HG03460 (cell line): ENCODE measurements around the gene TCERG1L.
"Not testable (repeated sequence)": the region's sequence is repeated elsewhere in the genome, so short reads cannot be mapped to it uniquely, and the experiment has no call there.

ENCODE experiments used
- ATAC-seq: cut with Tn5 transposase; IDR thresholded peaks from one replicate; pipeline ENCODE4 v1.9.1; 2021; ENCODE audit not compliant: unreplicated experiment

TCERG1L gene

GRCh38 chr10:131113709-131114291 lies 197.7 kb downstream of the TCERG1L start:
- ATAC-seq = no peak

DNA sequence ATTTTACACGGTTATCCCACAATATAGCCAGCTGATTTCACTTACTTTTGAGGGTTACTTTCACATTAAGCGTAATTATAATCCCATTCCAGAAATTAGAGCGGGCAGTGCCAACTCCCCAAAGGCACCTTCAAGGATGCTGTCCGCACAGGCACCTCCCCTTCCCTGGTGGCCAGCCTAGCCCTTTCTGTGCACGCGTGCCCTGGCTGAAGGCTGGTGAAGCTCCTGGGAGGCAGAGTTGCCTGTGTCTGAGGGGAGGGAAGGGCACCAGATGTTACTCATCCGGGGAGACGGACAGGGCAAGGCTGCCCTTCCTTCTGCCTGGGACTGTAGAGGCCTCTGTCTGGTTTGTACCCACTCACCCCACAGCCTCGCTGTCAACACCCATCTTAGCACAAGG lies 198.4 kb downstream of the TCERG1L start:
- ATAC-seq = no peak

DNA sequence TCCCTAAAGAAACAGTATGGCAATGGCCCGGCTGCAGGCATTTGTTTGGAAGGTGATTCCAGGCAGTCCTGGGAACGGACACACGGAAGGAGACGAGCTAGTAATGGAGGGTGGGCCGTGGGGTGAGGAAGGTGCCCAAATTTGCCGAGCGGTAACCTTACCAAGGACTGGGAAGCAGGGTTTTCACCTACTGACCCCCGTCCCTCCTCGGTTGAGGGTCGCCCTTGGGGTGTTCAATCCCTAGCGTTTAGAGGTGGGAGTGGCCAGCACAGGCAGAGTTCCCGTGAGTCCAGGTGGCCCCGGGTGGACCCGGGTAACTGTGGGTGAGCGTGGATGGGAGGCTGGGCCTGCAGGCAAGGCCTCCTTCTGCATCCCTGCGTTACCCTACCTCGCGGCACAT lies 198.8 kb downstream of the TCERG1L start:
- no peak for ATAC-seq

DNA sequence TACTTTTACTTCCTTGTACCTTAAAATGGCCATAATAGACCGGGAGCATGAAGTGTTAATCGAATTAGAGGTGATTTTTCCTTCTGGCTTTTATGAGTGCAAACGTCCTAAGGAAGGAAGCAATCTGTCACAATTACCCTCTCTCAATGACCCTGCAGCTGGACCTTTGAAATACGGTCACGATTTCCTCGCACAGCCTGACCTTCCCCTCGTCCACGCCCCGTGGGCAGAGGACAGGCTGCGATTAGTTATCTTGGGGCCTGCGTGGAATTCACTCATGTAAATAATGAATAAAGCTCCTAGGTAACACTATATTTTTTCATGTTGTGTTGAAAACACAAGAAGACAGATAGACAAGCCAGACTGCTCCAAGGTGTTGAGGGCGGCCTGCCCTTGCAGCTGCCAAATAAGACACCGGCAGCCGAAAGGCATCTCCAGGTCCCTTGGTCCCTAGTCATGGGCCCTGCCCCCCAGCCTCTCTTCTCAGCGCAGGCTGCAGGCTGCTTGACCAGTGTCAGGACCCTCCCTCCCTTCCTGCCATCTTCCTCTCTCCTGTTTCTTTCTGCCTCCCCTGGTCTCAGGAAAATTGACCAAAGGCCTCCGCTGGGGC lies 199.9 kb downstream of the TCERG1L start:
- ATAC-seq = no peak

DNA sequence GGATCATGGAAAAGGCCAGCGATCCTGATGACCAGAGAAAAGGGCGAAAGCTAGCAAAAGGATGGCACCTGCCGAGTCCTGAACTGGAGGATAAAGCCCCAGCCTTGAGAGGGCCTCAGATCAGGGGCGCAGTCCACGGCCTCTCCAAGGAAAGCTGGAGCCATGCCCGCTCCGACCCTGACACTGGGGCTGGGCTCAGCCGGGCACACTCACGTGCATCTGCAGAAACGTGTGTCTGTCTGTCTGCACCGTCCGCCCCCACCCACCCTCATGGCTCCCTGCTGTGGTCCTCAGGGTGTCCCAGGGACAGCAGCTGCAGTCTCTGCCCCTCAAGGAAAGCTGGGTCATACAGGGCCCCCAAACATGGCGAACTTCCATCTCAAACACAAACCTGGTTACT lies 200.5 kb downstream of the TCERG1L start:
- no peak for ATAC-seq

- ATAC-seq = no peak
These were observed 201.2 kb downstream of the TCERG1L start for GRCh38 chr10:131110241-131110783.

GRCh38 chr10:131109726-131110125 lies 201.8 kb downstream of the TCERG1L start:
- ATAC-seq = no peak

- no peak for ATAC-seq
These were observed 202.2 kb downstream of the TCERG1L start for GRCh38 chr10:131109291-131109690.

GRCh38 chr10:131107970-131108369 lies 203.6 kb downstream of the TCERG1L start:
- ATAC-seq = no peak

GRCh38 chr10:131102676-131103075 lies 208.8 kb downstream of the TCERG1L start:
- ATAC-seq = no peak

GRCh38 chr10:131102147-131102546 lies 209.4 kb downstream of the TCERG1L start:
- ATAC-seq = no peak

DNA sequence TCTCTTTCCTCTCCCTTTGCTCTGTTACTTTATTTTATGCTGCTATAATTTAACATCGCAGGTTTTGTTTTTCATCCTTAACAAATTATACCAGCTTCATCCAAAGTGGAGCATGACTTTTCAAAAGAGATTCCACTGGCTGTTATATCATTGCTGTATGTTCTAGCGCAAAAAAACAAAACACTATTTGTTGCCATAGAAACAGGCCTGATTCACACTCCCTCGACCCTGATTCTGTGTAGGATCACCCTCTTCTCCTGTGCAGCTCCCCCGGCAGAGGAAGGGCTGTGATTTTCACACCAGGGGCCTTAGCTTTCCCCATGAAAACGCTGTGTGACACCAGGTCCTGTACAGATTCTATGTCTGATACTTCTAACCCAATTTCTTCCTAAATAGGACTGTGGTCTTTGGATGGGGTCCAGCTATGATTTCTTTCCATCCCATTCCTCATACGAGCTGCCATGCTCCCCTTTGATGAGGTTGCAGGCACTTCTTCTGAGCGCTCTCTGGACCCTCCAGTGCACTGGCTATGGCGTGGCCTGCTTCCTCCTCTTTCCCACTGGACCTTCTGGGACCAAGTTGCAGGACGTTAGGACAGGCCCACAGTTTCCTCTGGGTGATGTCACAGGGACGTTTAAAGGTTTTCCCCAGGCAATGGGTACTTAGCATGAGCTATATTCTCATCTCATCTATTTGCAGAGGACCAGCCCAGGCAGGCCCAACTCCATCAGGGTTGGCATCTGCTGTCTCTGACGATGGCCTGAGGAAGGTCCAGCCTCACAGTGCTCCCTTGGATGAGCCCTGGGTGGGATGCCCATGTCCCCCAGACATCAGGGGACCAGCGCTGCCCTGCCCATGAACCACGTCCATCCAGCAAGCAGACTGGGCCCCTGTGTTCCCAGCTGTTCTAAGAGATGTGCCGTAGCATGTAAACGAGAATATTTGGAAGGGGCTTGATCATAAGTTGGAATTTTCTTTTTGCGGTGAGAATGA lies 210.8 kb downstream of the TCERG1L start:
- not testable (repeated sequence) for ATAC-seq

GRCh38 chr10:131099028-131099726 lies 212.3 kb downstream of the TCERG1L start:
- ATAC-seq = no peak

GRCh38 chr10:131098416-131098952 lies 213.0 kb downstream of the TCERG1L start:
- ATAC-seq = no peak

GRCh38 chr10:131096031-131096430 lies 215.5 kb downstream of the TCERG1L start:
- no peak for ATAC-seq

DNA sequence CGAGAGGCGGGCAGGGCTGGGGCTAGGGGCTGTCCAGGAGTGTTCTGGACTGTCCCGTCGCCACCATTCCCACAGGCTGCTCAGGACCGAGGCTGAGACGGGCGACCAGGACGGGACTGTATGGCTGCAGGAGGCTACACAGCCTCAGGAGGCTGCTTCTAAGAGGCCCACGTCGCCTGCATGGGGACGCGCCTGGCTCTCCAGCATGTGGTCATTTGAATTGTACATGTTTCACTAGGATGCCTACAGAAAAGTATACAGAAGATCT lies 216.3 kb downstream of the TCERG1L start:
- ATAC-seq = no peak

- ATAC-seq = no peak
These were observed 216.8 kb downstream of the TCERG1L start for GRCh38 chr10:131094527-131095312.

DNA sequence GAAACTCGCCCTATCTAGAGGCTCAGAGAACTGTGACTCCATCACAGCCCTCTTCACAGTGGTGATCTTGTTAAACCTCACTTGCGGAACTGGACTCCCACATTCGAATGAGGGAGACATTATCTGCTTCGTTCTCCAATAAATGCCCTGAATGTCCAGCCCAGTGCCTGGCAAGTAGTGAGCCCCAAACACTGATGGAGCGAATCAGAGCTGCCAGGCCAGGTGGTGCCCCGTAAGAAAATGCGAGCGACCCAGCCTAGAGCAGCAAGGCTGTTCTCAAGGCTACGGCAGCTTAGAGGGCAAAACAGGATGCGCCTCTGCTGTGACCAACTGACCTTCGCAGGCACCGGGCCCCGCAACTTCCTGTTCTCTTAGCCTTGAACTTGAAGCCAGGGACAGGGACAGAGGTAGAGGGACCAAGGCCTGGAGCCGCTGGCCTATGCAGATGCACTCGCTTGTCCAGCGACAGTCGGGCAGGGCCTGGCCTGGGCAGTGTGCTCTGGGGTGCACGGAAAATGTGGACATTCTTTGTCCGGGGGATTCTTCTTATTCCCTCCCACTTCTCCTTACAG lies 217.6 kb downstream of the TCERG1L start:
- ATAC-seq = no peak

DNA sequence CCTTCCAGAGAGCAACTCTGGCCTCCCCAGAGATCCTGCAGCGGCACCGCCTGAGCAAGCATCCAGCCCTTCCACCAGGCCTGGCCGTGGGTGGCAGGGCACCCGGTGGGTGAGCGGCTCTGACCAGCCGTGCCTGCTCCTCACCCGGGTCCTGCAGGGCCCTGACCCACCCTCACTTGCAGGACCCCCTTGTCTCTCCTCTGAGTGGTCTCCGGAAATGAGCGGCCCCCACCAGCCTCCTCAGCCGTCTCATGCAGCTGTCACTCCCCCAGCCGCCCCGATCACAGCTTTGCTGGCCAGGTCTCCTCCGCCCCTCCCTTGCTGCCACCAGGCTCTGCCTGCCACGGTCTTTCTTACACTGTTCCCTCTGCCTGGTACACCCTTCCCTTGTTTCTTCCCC lies 218.2 kb downstream of the TCERG1L start:
- no peak for ATAC-seq

DNA sequence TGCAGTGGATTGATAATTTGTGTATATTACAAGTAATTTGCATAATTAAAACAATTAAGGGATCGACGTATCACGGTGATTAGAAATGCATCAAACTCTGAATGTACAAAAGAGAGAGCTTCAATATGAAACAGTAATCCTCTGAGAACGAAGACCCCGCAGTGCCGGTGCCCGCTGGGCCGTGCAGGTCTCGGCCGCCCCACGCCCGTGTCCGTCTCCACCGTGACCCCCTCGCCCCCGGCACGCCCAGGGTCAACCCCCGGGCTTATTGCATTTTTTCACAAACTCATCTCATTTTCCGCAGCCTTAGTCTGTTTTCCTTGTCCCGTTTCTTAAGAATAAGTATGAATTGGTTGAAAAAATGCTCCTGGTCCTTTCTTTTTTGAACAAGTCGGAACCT lies 218.6 kb downstream of the TCERG1L start:
- ATAC-seq = no peak
